HL-60/S4 treated with retinoic acid at 250 ng/mL for 4 days and 3 days (cell line): ENCODE measurements around the gene RAB20.
"Not testable (repeated sequence)": the region's sequence is repeated elsewhere in the genome, so short reads cannot be mapped to it uniquely, and the experiment has no call there.

Experiments
- in situ Hi-C: fragments of 300-500 bp; cut with MboI; formaldehyde crosslinking; loops from 2 replicates; pipeline ENCODE4 v1.7.0; 2022; ENCODE audit warnings: low sequenced_read_pairs

Gene RAB20

GRCh38 chr13:110535526-110535925, 26.0 kb downstream of the RAB20 start:
- in situ Hi-C loops = no loop called here

GRCh38 chr13:110533771-110534670, 27.5 kb downstream of the RAB20 start:
- in situ Hi-C loops = no loop called here

- in situ Hi-C loops = not testable (repeated sequence)
Observed at GRCh38 chr13:110532258-110532657, 29.3 kb downstream of the RAB20 start.

GRCh38 chr13:110531671-110532083, 29.8 kb downstream of the RAB20 start:
- in situ Hi-C loops = no loop called here

GRCh38 chr13:110531100-110531499, 30.4 kb downstream of the RAB20 start:
- in situ Hi-C loops = no loop called here

GRCh38 chr13:110529522-110530311, 31.8 kb downstream of the RAB20 start:
- in situ Hi-C loops = no loop called here

- in situ Hi-C loops = no loop called here
Observed at GRCh38 chr13:110528911-110529310, 32.6 kb downstream of the RAB20 start.

GRCh38 chr13:110528371-110528770, 33.2 kb downstream of the RAB20 start:
- in situ Hi-C loops = no loop called here

- in situ Hi-C loops = no loop called here
Observed at GRCh38 chr13:110525328-110526319, 35.9 kb downstream of the RAB20 start.

GRCh38 chr13:110524541-110525257, 36.8 kb downstream of the RAB20 start:
- in situ Hi-C loops = no loop called here

- in situ Hi-C loops = no loop called here
Observed at GRCh38 chr13:110523838-110524540, 37.5 kb downstream of the RAB20 start.

GRCh38 chr13:110523180-110523579, 38.3 kb downstream of the RAB20 start:
- in situ Hi-C loops = no loop called here

GRCh38 chr13:110522721-110523120, 38.8 kb downstream of the RAB20 start:
- in situ Hi-C loops = no loop called here

- in situ Hi-C loops = no loop called here
Observed at GRCh38 chr13:110521946-110522345, 39.6 kb downstream of the RAB20 start.

GRCh38 chr13:110521296-110521680, 40.2 kb downstream of the RAB20 start:
- in situ Hi-C loops = no loop called here

- in situ Hi-C loops = no loop called here
Observed at GRCh38 chr13:110520431-110521295, 40.9 kb downstream of the RAB20 start.

GRCh38 chr13:110519506-110519905, 42.0 kb downstream of the RAB20 start:
- in situ Hi-C loops = no loop called here

- in situ Hi-C loops = no loop called here
Observed at GRCh38 chr13:110519046-110519445, 42.5 kb downstream of the RAB20 start.

GRCh38 chr13:110518571-110518970, 43.0 kb downstream of the RAB20 start:
- in situ Hi-C loops = no loop called here
